ENCODE results near the gene RASD1. TPM values are rescaled to one million over a fixed set of nuclear protein-coding genes. Genes with fewer than 3 reads are reported as not detected.

The RASD1 gene
- total RNA-seq, 1 donor from 2014 or later = 2.1 TPM

- no peak for DNase-seq (ENCODE audit: low spot score in 2 of 2, unreplicated experiment in 2 of 2)
- H3K27me3 Mint-ChIP-seq (ENCODE audit: low read depth) = no peaks in the 10 kb centered on the region
- H3K9me3 Mint-ChIP-seq = no peaks in the 10 kb centered on the region
- TF ChIP-seq, protein P1, sequence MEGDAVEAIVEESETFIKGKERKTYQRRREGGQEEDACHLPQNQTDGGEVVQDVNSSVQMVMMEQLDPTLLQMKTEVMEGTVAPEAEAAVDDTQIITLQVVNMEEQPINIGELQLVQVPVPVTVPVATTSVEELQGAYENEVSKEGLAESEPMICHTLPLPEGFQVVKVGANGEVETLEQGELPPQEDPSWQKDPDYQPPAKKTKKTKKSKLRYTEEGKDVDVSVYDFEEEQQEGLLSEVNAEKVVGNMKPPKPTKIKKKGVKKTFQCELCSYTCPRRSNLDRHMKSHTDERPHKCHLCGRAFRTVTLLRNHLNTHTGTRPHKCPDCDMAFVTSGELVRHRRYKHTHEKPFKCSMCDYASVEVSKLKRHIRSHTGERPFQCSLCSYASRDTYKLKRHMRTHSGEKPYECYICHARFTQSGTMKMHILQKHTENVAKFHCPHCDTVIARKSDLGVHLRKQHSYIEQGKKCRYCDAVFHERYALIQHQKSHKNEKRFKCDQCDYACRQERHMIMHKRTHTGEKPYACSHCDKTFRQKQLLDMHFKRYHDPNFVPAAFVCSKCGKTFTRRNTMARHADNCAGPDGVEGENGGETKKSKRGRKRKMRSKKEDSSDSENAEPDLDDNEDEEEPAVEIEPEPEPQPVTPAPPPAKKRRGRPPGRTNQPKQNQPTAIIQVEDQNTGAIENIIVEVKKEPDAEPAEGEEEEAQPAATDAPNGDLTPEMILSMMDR (IDR thresholded peaks at IDR 0.05; ENCODE audit: unreplicated experiment) = no peak
- peaks cover 20% of the 10 kb centered on the region for H3K4me1 Mint-ChIP-seq
- H3K27ac Mint-ChIP-seq = peak overlapping the region; percentile 89
- H3K36me3 Mint-ChIP-seq = no peaks in the 10 kb centered on the region
- H3K4me3 Mint-ChIP-seq = no peak overlapping the region
Measured at GRCh38 chr17:17514993-17515933, 19.1 kb upstream of the RASD1 start.

DNA sequence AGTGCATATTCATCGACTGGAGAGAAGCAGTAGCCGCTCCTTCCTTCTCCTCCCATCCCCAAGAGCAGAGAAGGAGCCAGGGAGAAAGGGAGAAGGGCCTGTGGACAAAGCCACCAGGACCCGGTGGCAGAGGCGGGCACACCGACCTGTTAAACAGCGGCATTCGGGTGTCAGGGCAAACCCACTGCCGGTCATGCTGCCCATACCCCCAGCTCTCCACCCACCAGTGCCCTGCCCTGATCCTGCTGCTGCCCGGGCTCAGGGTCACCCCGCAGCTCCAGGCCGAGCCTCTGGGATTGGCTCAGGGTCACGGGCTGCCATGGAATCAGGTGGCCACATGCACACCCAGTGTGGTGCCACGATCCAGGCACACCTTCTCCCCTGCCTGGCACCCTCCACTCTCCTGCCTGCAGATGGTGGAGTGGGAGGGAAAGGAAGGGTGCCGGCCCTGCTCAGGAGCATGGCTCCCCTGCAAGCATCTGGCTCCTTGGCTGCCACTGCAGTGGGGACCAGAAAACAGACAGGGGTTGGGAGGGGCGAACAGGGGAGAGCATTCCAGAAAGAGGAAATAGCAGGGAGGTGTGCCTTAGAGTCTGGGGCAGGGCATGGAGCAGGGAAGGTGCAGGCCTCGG is 18.3 kb upstream of the RASD1 start:
- Mint-ChIP-seq H3K4me1 (peaks cover 20% of the 10 kb centered on the region), H3K36me3 (no peaks in the 10 kb centered on the region), H3K9me3 (no peaks in the 10 kb centered on the region), H3K4me3 (no peak overlapping the region), H3K27ac (no peak overlapping the region), H3K27me3 (ENCODE audit: low read depth) (no peaks in the 10 kb centered on the region)
- TF ChIP-seq, protein P1 (IDR thresholded peaks at IDR 0.05; ENCODE audit: unreplicated experiment) = no peak
- DNase-seq (ENCODE audit: low spot score in 2 of 2, unreplicated experiment in 2 of 2) = no peak

DNA sequence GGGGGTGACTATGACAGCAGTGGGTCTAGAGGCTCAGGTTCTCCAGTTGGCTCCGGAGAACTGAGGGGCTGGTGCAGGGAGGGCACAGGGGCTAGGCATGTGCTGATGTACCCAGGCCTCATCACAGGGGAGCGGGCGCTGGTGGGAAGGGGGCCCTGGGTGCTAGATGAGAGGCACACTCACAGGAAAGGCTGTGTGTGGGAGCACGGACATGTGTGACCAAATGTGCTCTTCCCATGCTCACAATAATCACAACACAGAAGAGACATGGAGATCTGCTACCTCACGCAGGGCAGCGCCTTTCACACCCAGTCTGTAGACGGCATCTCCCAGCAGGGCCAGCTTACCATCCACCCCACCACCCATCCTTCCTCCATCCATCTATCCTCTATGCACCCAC is 17.4 kb upstream of the RASD1 start:
- H3K4me3 Mint-ChIP-seq = no peak overlapping the region
- no peaks in the 10 kb centered on the region for H3K27me3 Mint-ChIP-seq (ENCODE audit: low read depth)
- no peaks in the 10 kb centered on the region for H3K36me3 Mint-ChIP-seq
- H3K4me1 Mint-ChIP-seq = peaks cover 20% of the 10 kb centered on the region
- DNase-seq (ENCODE audit: low spot score in 2 of 2, unreplicated experiment in 2 of 2) = no peak
- H3K27ac Mint-ChIP-seq = no peak overlapping the region
- H3K9me3 Mint-ChIP-seq = no peaks in the 10 kb centered on the region
- TF ChIP-seq, protein P1 (IDR thresholded peaks at IDR 0.05; ENCODE audit: unreplicated experiment) = no peak

DNA sequence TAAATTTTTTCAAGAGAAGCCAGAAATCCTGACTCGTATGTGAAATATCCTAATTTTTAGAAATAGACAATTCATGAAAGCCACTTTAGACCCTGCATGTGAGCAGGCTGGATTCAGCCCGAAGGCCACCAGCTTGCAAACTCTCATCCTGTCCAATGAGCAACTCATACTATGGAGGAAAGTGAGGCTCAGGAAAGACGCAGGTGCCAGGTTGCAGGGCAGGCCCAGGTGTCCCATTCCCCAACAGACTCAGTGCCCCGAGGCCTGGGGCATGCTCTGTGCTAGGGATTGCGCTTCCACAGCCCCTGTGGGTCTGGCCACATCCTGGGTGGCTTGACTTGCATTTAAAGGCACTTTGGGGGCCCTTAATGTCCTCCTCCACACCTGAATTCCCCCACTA is 16.7 kb upstream of the RASD1 start:
- H3K4me1 Mint-ChIP-seq = peaks cover 20% of the 10 kb centered on the region
- no peaks in the 10 kb centered on the region for H3K9me3 Mint-ChIP-seq
- no peak for DNase-seq (ENCODE audit: low spot score in 2 of 2, unreplicated experiment in 2 of 2)
- TF ChIP-seq, protein P1 (IDR thresholded peaks at IDR 0.05; ENCODE audit: unreplicated experiment) = no peak
- no peaks in the 10 kb centered on the region for H3K27me3 Mint-ChIP-seq (ENCODE audit: low read depth)
- no peak overlapping the region for H3K27ac Mint-ChIP-seq
- H3K4me3 Mint-ChIP-seq = no peak overlapping the region
- H3K36me3 Mint-ChIP-seq = no peaks in the 10 kb centered on the region

DNA sequence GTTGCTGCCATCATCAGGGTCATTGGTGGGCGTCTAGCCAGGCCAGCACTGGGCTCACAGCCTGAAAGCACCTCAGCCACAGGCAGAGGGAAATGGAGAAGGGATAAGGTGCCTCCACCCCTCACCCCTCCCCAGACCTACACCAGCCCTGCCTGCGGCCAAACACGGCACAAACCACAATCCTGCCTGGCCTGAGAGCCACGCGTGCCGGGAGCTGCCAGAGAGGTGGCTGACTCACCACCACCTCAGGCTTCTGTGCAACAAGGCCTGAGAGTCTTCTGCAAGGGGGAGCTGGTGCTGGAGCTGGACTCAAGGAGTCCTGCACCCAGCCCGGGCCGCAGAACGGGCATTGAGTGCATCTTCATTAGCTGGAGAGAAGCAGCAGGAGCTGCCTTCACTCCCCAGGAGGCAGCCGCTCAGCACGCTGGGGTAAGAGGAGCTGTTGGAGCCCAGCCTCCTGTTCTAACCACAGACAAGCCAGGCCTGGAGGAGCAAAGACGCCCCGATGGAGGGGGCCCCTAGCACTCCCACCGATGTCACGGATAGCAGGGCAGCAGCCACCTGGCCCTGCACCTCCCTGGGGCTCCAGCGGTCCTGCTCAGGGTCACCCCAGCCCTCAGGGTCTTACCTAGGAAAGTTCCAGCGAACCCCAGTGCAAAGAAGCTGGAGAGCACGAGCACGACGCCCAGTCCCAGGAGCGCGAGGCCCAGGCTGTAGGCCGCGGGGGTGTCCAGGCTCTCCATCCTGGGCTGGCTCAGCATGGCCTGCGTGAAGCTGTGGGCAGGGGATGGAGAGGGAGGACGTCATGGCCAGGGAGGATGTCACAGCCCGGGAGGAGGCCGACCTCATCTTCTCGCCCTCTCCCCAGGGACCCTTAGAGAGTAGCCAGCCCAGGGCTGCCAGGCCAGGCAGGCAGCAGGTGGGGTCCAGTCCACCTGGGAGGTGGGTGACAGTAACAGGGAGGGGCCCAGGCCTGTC is 16.0 kb upstream of the RASD1 start:
- Mint-ChIP-seq H3K27me3 (ENCODE audit: low read depth) (no peaks in the 10 kb centered on the region), H3K4me1 (peaks cover 20% of the 10 kb centered on the region), H3K27ac (no peak overlapping the region), H3K4me3 (no peak overlapping the region), H3K9me3 (no peaks in the 10 kb centered on the region), H3K36me3 (no peaks in the 10 kb centered on the region)
- TF ChIP-seq, protein P1 (IDR thresholded peaks at IDR 0.05; ENCODE audit: unreplicated experiment) = no peak
- DNase-seq (ENCODE audit: low spot score in 2 of 2, unreplicated experiment in 2 of 2) = no peak
